GM18498 (cell line): ENCODE results near the gene VPS39.

ENCODE experiments used
- ATAC-seq: cut with Tn5 transposase; IDR thresholded peaks from one replicate; pipeline ENCODE4 v1.9.1; 2021; ENCODE audit warnings: mild to moderate bottlenecking, moderate library complexity; ENCODE audit not compliant: unreplicated experiment

Gene VPS39

GRCh38 chr15:42131006-42131405, 77.1 kb downstream of the VPS39 start:
- ATAC-seq = no peak

GRCh38 chr15:42130246-42130986, 77.7 kb downstream of the VPS39 start:
- no peak for ATAC-seq

- no peak for ATAC-seq
Measured at GRCh38 chr15:42129364-42129763, 78.7 kb downstream of the VPS39 start.

GRCh38 chr15:42128476-42128875, 79.6 kb downstream of the VPS39 start:
- no peak for ATAC-seq

- no peak for ATAC-seq
Measured at GRCh38 chr15:42123546-42123945, 84.6 kb downstream of the VPS39 start.

GRCh38 chr15:42121682-42122081, 86.4 kb downstream of the VPS39 start:
- no peak for ATAC-seq

GRCh38 chr15:42121021-42121420, 87.1 kb downstream of the VPS39 start:
- no peak for ATAC-seq

DNA sequence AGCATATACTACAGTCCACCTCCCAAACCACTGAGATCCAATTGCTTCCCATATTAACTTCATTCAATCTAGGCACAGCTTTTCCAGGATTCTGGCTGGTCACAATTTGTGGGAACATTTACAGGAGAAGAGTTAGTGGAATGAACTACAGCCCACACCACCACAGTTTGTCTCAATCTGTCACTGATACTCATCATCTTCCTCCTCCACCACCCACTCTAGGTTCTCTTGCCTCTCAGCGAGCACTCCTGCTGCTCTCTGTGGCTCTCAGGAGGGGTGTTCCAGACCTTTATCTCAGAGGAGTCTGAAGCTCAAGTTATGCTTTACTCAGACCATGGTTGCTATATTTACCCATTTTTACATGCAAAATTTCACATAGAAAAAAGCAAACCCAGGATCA, 87.8 kb downstream of the VPS39 start:
- ATAC-seq = no peak

GRCh38 chr15:42119446-42119760, 88.7 kb downstream of the VPS39 start:
- ATAC-seq = no peak

DNA sequence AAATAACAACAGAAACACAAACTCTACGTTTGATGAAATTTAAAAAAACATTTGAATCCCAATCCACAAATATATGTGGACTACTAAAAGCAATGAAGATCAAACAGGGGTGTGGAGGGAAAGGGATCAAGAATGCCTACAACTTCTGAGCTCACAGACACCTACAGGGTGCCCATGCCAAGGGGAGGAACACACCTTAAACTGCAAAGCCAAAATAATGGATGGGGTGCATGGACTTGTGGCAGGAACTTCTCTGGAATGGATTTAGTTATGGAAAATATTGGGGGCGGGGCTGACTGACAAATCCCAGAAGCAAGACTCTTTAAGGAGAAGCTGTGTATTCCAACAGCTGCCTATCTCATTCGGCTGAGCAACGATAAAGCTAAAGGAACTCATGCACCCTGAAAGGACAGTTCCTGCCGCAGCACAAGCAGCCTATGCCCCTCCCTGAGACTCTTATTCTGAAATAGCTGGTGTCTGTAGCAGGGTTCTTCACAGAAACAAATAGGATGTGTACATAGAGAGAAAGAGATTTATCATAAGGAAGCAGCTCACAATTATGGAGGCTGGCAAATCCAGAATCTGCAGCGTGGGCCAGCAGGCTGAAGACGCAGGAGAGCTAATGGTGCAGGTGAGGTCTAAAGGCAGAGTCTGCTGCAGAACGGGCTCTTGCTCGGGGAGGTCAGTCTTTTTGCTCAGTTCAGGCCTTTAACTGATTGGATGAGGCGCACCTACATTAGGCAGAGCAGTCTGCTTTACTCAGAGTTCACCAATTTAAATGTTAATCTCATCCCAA, 89.3 kb downstream of the VPS39 start:
- ATAC-seq = no peak

DNA sequence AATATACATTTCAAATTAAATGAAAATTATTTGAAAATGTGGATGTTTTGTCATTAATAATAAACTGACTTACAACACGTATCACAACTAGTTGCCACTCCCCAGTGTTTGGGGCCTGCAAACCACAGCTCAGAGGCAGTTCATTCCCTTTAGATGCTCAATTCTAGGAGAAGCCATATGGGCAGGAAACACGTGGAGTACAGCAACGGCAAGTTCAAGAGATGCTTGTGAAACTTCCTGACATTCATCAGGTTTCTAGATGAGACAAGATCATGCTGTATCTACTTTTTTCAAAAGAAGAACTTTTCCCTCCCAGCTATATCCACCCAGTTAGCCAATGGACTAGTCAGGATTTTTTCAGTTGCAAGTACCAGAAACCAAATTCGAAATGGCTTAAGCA, 96.2 kb downstream of the VPS39 start:
- no peak for ATAC-seq

DNA sequence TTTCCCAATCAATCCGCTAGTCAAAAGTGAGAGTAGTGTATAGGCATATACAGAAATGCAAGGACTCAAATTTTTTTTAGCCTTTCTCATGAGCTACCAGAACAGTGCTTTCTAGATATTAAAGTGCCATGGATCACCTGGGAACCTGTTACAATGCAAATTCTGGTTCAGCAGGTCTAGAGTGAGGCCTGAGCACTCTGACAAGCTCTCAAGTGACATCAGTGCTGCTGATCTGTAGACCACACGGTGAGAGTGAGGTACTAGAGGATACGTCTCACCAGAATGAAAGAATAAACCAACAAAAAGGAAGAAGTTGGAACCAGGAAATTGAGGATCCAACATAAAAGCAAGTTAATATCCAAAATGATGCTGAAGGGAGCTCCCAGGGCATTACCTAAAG, 97.7 kb downstream of the VPS39 start:
- no peak for ATAC-seq

GRCh38 chr15:42108806-42109205, 99.3 kb downstream of the VPS39 start:
- no peak for ATAC-seq
